GM19468 (cell line): ENCODE data around the gene PSMD7.
"Not testable (repeated sequence)": the region's sequence is repeated elsewhere in the genome, so short reads cannot be mapped to it uniquely, and the experiment has no call there.

Source experiments
- ATAC-seq: cut with Tn5 transposase; IDR thresholded peaks from one replicate; pipeline ENCODE4 v1.9.1; 2021; ENCODE audit warnings: mild to moderate bottlenecking, moderate library complexity, moderate number of reproducible peaks; ENCODE audit not compliant: unreplicated experiment; ENCODE audit errors: extremely low read depth

The PSMD7 gene

GRCh38 chr16:74291577-74292208 is 4.9 kb upstream of the PSMD7 start:
- no peak for ATAC-seq

- ATAC-seq = no peak
Measured at GRCh38 chr16:74296104-74296431, 546 bp upstream of the PSMD7 start.

- ATAC-seq = no peak
Measured at GRCh38 chr16:74297145-74297665, 591 bp downstream of the PSMD7 start.

GRCh38 chr16:74298104-74298503 is 1.5 kb downstream of the PSMD7 start:
- ATAC-seq = no peak

- no peak for ATAC-seq
Measured at GRCh38 chr16:74302341-74302740, 5.7 kb downstream of the PSMD7 start.

GRCh38 chr16:74304164-74304834 is 7.7 kb downstream of the PSMD7 start:
- ATAC-seq = no peak

GRCh38 chr16:74304835-74305176 is 8.2 kb downstream of the PSMD7 start:
- no peak for ATAC-seq

GRCh38 chr16:74305281-74305680 is 8.7 kb downstream of the PSMD7 start:
- ATAC-seq = no peak

- ATAC-seq = no peak
Measured at GRCh38 chr16:74305978-74306784, 9.6 kb downstream of the PSMD7 start.

- no peak for ATAC-seq
Measured at GRCh38 chr16:74307383-74307782, 10.8 kb downstream of the PSMD7 start.

GRCh38 chr16:74309789-74310781 is 13.5 kb downstream of the PSMD7 start:
- no peak for ATAC-seq

GRCh38 chr16:74315059-74315458 is 18.4 kb downstream of the PSMD7 start:
- ATAC-seq = no peak

- ATAC-seq = no peak
Measured at GRCh38 chr16:74320707-74321106, 24.1 kb downstream of the PSMD7 start.

- no peak for ATAC-seq
Measured at GRCh38 chr16:74321356-74321755, 24.7 kb downstream of the PSMD7 start.

GRCh38 chr16:74322301-74322710 is 25.7 kb downstream of the PSMD7 start:
- no peak for ATAC-seq

GRCh38 chr16:74324777-74325176 is 28.2 kb downstream of the PSMD7 start:
- not testable (repeated sequence) for ATAC-seq

GRCh38 chr16:74325641-74326040 is 29.0 kb downstream of the PSMD7 start:
- no peak for ATAC-seq

GRCh38 chr16:74328346-74328745 is 31.7 kb downstream of the PSMD7 start:
- not testable (repeated sequence) for ATAC-seq

GRCh38 chr16:74332469-74332868 is 35.9 kb downstream of the PSMD7 start:
- ATAC-seq = not testable (repeated sequence)

GRCh38 chr16:74337506-74337905 is 40.9 kb downstream of the PSMD7 start:
- ATAC-seq = not testable (repeated sequence)
